SIG-M5 (cell line): Measurements from ENCODE around the gene B4GALNT2.
"Not testable (repeated sequence)": the region's sequence is repeated elsewhere in the genome, so short reads cannot be mapped to it uniquely, and the experiment has no call there.

ENCODE experiments used
- DNase-seq: peaks from one replicate; lab custom pipeline; 2025; lab: John Stamatoyannopoulos, UW

Gene B4GALNT2

GRCh38 chr17:49180998-49181635 lies 48.5 kb downstream of the B4GALNT2 start:
- no peak for DNase-seq

GRCh38 chr17:49183341-49183740 lies 50.8 kb downstream of the B4GALNT2 start:
- DNase-seq, result no peak

- no peak for DNase-seq
Observed at GRCh38 chr17:49183801-49184200, 51.2 kb downstream of the B4GALNT2 start.

- DNase-seq, result not testable (repeated sequence)
Observed at GRCh38 chr17:49184522-49184921, 52.0 kb downstream of the B4GALNT2 start.

- DNase-seq, result not testable (repeated sequence)
Observed at GRCh38 chr17:49185381-49185780, 52.8 kb downstream of the B4GALNT2 start.

- no peak for DNase-seq
Observed at GRCh38 chr17:49187301-49187700, 54.7 kb downstream of the B4GALNT2 start.

GRCh38 chr17:49190932-49191331 lies 58.4 kb downstream of the B4GALNT2 start:
- no peak for DNase-seq

GRCh38 chr17:49191409-49191916 lies 58.9 kb downstream of the B4GALNT2 start:
- no peak for DNase-seq

GRCh38 chr17:49191917-49192741 lies 59.6 kb downstream of the B4GALNT2 start:
- DNase-seq, result peak; percentile 41

- DNase-seq, result peak; percentile 16
Observed at GRCh38 chr17:49193513-49194296, 61.1 kb downstream of the B4GALNT2 start.

- DNase-seq, result no peak
Observed at GRCh38 chr17:49194297-49194607, 61.7 kb downstream of the B4GALNT2 start.

- DNase-seq, result no peak
Observed at GRCh38 chr17:49195751-49196150, 63.2 kb downstream of the B4GALNT2 start.

GRCh38 chr17:49196520-49196919 lies 64.0 kb downstream of the B4GALNT2 start:
- DNase-seq, result no peak

GRCh38 chr17:49197346-49197998 lies 64.9 kb downstream of the B4GALNT2 start:
- no peak for DNase-seq

- no peak for DNase-seq
Observed at GRCh38 chr17:49198211-49198610, 65.6 kb downstream of the B4GALNT2 start.

GRCh38 chr17:49200423-49201083 lies 68.0 kb downstream of the B4GALNT2 start:
- no peak for DNase-seq

- no peak for DNase-seq
Observed at GRCh38 chr17:49201481-49201927, 68.9 kb downstream of the B4GALNT2 start.

- DNase-seq, result no peak
Observed at GRCh38 chr17:49203796-49204195, 71.2 kb downstream of the B4GALNT2 start.

GRCh38 chr17:49204516-49204915 lies 71.9 kb downstream of the B4GALNT2 start:
- no peak for DNase-seq

- no peak for DNase-seq
Observed at GRCh38 chr17:49209061-49209571, 76.5 kb downstream of the B4GALNT2 start.
